Kidney (tissue), 14 donors: ENCODE results near the gene GNAI1. TPM values are rescaled to one million over a fixed set of nuclear protein-coding genes. Genes with fewer than 3 reads are reported as not detected.

ENCODE experiments used
- DNase-seq, 5 donors: peaks; one replicate each; pipeline ENCODE4 v3.0.0-alpha.2; 2013 to 2020
- FAIRE-seq: peaks from 2 replicates; lab custom pipeline; 2012; peaks lifted over from hg19 to GRCh38; lab: Jason Lieb, UNC
- H3K27ac ChIP-seq, 2 donors: one replicate each; pipeline ENCODE4 v1.7.0; 2013; ENCODE audit warnings: low read depth in 2 of 2, low read length in 2 of 2, inconsistent platforms in 1 of 2
- H3K27me3 ChIP-seq: one replicate; pipeline ENCODE4 v1.7.1; 2013; ENCODE audit warnings: low read length, inconsistent platforms; ENCODE audit not compliant: control insufficient read depth, insufficient read depth
- H3K36me3 ChIP-seq, 3 donors: one replicate each; pipeline versions ENCODE4 v1.7.0 to v1.7.1; 2013; ENCODE audit warnings: low read length in 3 of 3, control low read depth in 1 of 3, inconsistent platforms in 1 of 3; ENCODE audit not compliant: insufficient read depth in 3 of 3, control insufficient read depth in 2 of 3
- H3K4me1 ChIP-seq, 3 donors: one replicate each; pipeline versions ENCODE4 v1.7.0 to v1.7.1; 2013; ENCODE audit warnings: low read length in 3 of 3, inconsistent platforms in 1 of 3, low read depth in 1 of 3; ENCODE audit not compliant: control insufficient read depth in 2 of 3, insufficient read depth in 2 of 3
- H3K4me3 ChIP-seq, 3 donors: one replicate each; pipeline versions ENCODE4 v1.7.0 to v1.8.1; 2013; ENCODE audit warnings: low read length in 3 of 3, control low read depth in 1 of 3, inconsistent platforms in 1 of 3
- H3K9ac ChIP-seq, 3 donors: one replicate each; pipeline versions ENCODE4 v1.7.0 to v1.7.1; 2013; ENCODE audit warnings: low read length in 3 of 3, control low read depth in 1 of 3, inconsistent platforms in 1 of 3
- H3K9me3 ChIP-seq, 3 donors: one replicate each; pipeline versions ENCODE4 v1.7.0 to v1.7.1; 2013; ENCODE audit warnings: low read length in 3 of 3, control low read depth in 1 of 3, inconsistent platforms in 1 of 3; ENCODE audit not compliant: control insufficient read depth in 2 of 3, insufficient read depth in 1 of 3
- CTCF ChIP-seq: IDR thresholded peaks from 3 replicates; pipeline ENCODE4 v1.5.1; 2012; ENCODE audit warnings: mild to moderate bottlenecking, moderate library complexity, borderline replicate concordance; ENCODE audit not compliant: insufficient read depth; ENCODE audit errors: extremely low read depth
- intact Hi-C: fragments of 100-400 bp; cut with DNase I; formaldehyde crosslinking; loops from one replicate; pipeline ENCODE4 v1.11.1; 2022
- polyA plus RNA-seq: library from polyadenylated mRNA; stranded (reverse); fragments of 350-450 nt; fragmentation: Illumina TruSeq; extraction: RNeasy Lipid Tissue Mini Kit (QIAGEN cat#74804); gene quantifications from one replicate; pipeline ENCODE4 v1.2.3, GENCODE V29; 2014; ENCODE audit warnings: low read depth, low replicate concordance; ENCODE audit not compliant: insufficient read depth
- total RNA-seq: library from RNA; stranded (reverse); fragmentation: NEBNext Ultra II Directional; extraction: Animal tissue kit (Norgen Biotek cat#: 25700); gene quantifications from one replicate; pipeline ENCODE4 v1.2.1, GENCODE V29; 2021
- donor health status: control.
- donor health status: control.
- donor health status: control.
- donor health status: control.
- donor health status: control.
- donor health status: DM: yes; HTN: yes; CAD: no.
- donor health status: Normal renal cell carcinoma (clear cell type).

The GNAI1 gene
- total and polyA plus RNA-seq, 2 donors from 2014 or later, result 41.9 to 105 TPM

DNA sequence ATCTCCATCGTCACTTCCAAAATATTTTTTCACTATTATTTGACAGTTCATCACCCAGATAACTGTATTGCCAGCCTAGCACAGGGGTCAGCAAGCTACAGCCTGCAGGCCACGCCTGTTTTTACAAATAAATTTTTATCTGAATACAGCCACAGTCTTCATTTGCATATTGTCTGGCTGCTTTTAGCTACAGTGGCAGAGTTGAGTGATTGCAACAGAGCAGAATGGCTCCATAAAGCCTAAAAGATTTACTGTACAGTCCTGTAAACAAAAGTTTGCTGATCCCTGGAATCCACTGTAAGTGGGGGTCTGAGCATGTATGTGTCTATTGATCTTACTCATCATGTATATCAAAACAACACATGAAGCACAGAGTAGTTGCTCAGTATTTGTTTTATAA is 45.9 kb upstream of the GNAI1 start:
- TF ChIP-seq CTCF, result no peak
- no peak overlapping the region for H3K27ac ChIP-seq
- peaks cover 0 to 3% (median 0%) of the 10 kb centered on the region in 3 donors for H3K4me1 ChIP-seq
- H3K27me3 ChIP-seq, result no peaks in the 10 kb centered on the region
- H3K4me3 ChIP-seq, result no peak overlapping the region
- H3K36me3 ChIP-seq, result no peaks in the 10 kb centered on the region
- DNase-seq, result peak in 1 of 5 donors; percentile 18
- no peak for FAIRE-seq
- H3K9me3 ChIP-seq, result no peaks in the 10 kb centered on the region
- no peak overlapping the region for H3K9ac ChIP-seq
- intact Hi-C loops, result no loop called here

- no peak overlapping the region for H3K9ac ChIP-seq
- H3K27me3 ChIP-seq, result no peaks in the 10 kb centered on the region
- DNase-seq, result no peak
- H3K36me3 ChIP-seq, result no peaks in the 10 kb centered on the region
- no peaks in the 10 kb centered on the region for H3K9me3 ChIP-seq
- no peak overlapping the region for H3K4me3 ChIP-seq
- FAIRE-seq, result no peak
- TF ChIP-seq CTCF, result no peak
- no peak overlapping the region for H3K27ac ChIP-seq
- H3K4me1 ChIP-seq, result peaks cover 0 to 3% (median 0%) of the 10 kb centered on the region in 3 donors
- intact Hi-C loops, result no loop called here
These were observed 45.3 kb upstream of the GNAI1 start for GRCh38 chr7:80089366-80089765.

- no peak for DNase-seq
- intact Hi-C loops, result no loop called here
- FAIRE-seq, result peak; percentile 33
- Histone ChIP-seq H3K4me3 (no peak overlapping the region), H3K9ac (no peak overlapping the region), H3K27me3 (no peaks in the 10 kb centered on the region), H3K27ac (no peak overlapping the region), H3K4me1 (no peaks in the 10 kb centered on the region), H3K9me3 (no peaks in the 10 kb centered on the region), H3K36me3 (no peaks in the 10 kb centered on the region)
- no peak for TF ChIP-seq CTCF
These were observed 41.3 kb upstream of the GNAI1 start for GRCh38 chr7:80093349-80093748.

- intact Hi-C loops, result no loop called here
- FAIRE-seq (peak; percentile 95), DNase-seq (peak in 1 of 5 donors; percentile 60)
- Histone ChIP-seq H3K36me3 (no peaks in the 10 kb centered on the region), H3K27me3 (no peaks in the 10 kb centered on the region), H3K4me3 (no peak overlapping the region), H3K9me3 (no peaks in the 10 kb centered on the region), H3K27ac (no peak overlapping the region), H3K4me1 (no peaks in the 10 kb centered on the region), H3K9ac (no peak overlapping the region)
- TF ChIP-seq CTCF, result peak; percentile 38
These were observed 39.1 kb upstream of the GNAI1 start for GRCh38 chr7:80095545-80095944.
